Measurements from ENCODE around the gene USP12.

DNA sequence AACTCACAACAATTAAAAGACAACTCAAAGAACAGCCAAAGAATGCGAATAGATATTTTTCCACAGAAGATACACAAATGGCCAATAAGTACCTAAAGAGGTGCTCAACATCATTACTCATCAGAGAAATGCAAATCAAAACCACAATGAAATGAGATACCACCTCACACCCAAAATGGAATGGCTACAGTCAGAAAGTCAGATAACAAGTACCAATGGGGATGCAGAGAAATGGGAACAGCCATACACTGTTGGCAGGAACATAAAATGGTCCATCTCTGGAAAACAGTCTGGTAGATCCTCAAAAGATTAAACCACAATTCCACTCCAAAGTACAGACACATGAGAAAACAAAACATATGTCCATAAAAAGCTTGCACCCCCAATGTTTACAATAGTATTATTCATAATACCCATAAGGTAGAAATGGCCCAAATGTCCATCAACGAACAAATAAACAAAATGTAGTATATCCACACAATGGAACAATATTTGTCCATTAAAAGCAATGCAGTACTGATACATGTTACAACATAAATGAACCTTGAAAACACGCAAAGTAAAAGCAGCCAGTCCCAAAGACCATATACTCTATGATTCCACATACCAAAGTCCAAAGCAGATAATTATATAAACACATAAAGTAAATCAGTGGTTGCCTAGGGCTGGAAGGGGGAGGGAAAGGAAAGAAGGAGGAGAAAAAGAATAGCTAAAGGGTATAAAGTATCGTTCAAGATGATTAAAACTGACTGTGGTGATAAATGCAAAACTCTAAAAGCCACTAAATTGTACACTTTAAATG, 19.6 kb downstream of the USP12 start:
- TF ChIP-seq POLR2A (IDR thresholded peaks at IDR 0.05) = no peak
- TF ChIP-seq, protein P1, sequence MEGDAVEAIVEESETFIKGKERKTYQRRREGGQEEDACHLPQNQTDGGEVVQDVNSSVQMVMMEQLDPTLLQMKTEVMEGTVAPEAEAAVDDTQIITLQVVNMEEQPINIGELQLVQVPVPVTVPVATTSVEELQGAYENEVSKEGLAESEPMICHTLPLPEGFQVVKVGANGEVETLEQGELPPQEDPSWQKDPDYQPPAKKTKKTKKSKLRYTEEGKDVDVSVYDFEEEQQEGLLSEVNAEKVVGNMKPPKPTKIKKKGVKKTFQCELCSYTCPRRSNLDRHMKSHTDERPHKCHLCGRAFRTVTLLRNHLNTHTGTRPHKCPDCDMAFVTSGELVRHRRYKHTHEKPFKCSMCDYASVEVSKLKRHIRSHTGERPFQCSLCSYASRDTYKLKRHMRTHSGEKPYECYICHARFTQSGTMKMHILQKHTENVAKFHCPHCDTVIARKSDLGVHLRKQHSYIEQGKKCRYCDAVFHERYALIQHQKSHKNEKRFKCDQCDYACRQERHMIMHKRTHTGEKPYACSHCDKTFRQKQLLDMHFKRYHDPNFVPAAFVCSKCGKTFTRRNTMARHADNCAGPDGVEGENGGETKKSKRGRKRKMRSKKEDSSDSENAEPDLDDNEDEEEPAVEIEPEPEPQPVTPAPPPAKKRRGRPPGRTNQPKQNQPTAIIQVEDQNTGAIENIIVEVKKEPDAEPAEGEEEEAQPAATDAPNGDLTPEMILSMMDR (IDR thresholded peaks at IDR 0.05) = no peak
